Neural progenitor cell (in vitro differentiated cells): Measurements from ENCODE around the gene SMC4. TPM values are rescaled to one million over a fixed set of nuclear protein-coding genes. Genes with fewer than 3 reads are reported as not detected.

ENCODE experiments used
- DNase-seq: peaks from one replicate; pipeline ENCODE4 v3.0.0-alpha.2; 2016; ENCODE audit warnings: low spot score
- H2AFZ ChIP-seq: fragments of 200-600 bp; sonication (generic); replicated peaks from 2 replicates; pipeline ENCODE4 v1.6.1; 2016; ENCODE audit warnings: antibody characterized with exemption
- H3F3A ChIP-seq: fragments of 200-600 bp; sonication (generic); 2 replicates; pipeline ENCODE4 v1.6.1; 2016; ENCODE audit warnings: antibody characterized with exemption, low read depth
- H3K27ac ChIP-seq: fragments of 200-600 bp; sonication (generic); 2 replicates; pipeline ENCODE4 v1.5.1; 2016; ENCODE audit warnings: mild to moderate bottlenecking
- H3K27me3 ChIP-seq: fragments of 200-600 bp; sonication (generic); 2 replicates; pipeline ENCODE4 v1.6.1; 2016; ENCODE audit warnings: mild to moderate bottlenecking, moderate library complexity
- H3K36me3 ChIP-seq: fragments of 200-600 bp; sonication (generic); 2 replicates; pipeline ENCODE4 v1.5.1; 2016
- H3K4me1 ChIP-seq: fragments of 200-600 bp; sonication (generic); 2 replicates; pipeline ENCODE4 v1.6.1; 2016; ENCODE audit warnings: mixed run types
- H3K4me2 ChIP-seq: fragments of 200-600 bp; sonication (generic); 2 replicates; pipeline ENCODE4 v1.6.1; 2016
- H3K4me3 ChIP-seq: fragments of 200-600 bp; sonication (generic); 2 replicates; pipeline ENCODE4 v1.5.1; 2016
- H3K79me2 ChIP-seq: fragments of 200-600 bp; sonication (generic); 2 replicates; pipeline ENCODE4 v1.6.1; 2016; ENCODE audit warnings: low read depth
- H3K9ac ChIP-seq: fragments of 200-600 bp; sonication (generic); 2 replicates; pipeline ENCODE4 v1.6.1; 2016
- H3K9me3 ChIP-seq: fragments of 200-600 bp; sonication (generic); 2 replicates; pipeline ENCODE4 v1.5.1; 2016; ENCODE audit warnings: low read depth
- H4K20me1 ChIP-seq: fragments of 200-600 bp; sonication (generic); 2 replicates; pipeline ENCODE4 v1.6.1; 2016; ENCODE audit warnings: low read depth
- H3K27ac Mint-ChIP-seq: 3 replicates; pipeline ENCODE4 v1.8.0; 2021; ENCODE audit warnings: mixed read lengths
- H3K27me3 Mint-ChIP-seq: 2 replicates; pipeline ENCODE4 v1.8.0; 2022; ENCODE audit warnings: low read depth, mild to moderate bottlenecking, inconsistent platforms, moderate library complexity, mixed read lengths; ENCODE audit not compliant: insufficient read depth
- H3K36me3 Mint-ChIP-seq: 3 replicates; pipeline ENCODE4 v1.8.0; 2021; ENCODE audit warnings: mixed read lengths
- H3K4me1 Mint-ChIP-seq: 3 replicates; pipeline ENCODE4 v1.8.0; 2021; ENCODE audit warnings: mixed read lengths
- H3K4me3 Mint-ChIP-seq: 3 replicates; pipeline ENCODE4 v1.8.0; 2021; ENCODE audit warnings: mild to moderate bottlenecking, moderate library complexity, mixed read lengths
- H3K9me3 Mint-ChIP-seq: 3 replicates; pipeline ENCODE4 v1.8.0; 2020; ENCODE audit warnings: mixed read lengths
- CTCF ChIP-seq: fragments of 200-600 bp; sonication (generic); IDR thresholded peaks from 2 replicates; pipeline ENCODE4 v1.5.1; 2017; ENCODE audit warnings: antibody characterized with exemption, mild to moderate bottlenecking
- EZH2 ChIP-seq: fragments of 200-600 bp; sonication (generic); IDR thresholded peaks from 2 replicates; pipeline ENCODE4 v1.6.1; 2017; ENCODE audit warnings: antibody characterized with exemption, mild to moderate bottlenecking, moderate library complexity
- EZH2phosphoT487 ChIP-seq: fragments of 200-600 bp; sonication (generic); IDR thresholded peaks from 2 replicates; pipeline ENCODE4 v1.6.1; 2017; ENCODE audit warnings: antibody characterized with exemption
- total RNA-seq: library from RNA; depleted of rRNA; stranded (reverse); fragments of >200 nt; gene quantifications from 2 replicates; pipeline ENCODE4 v1.2.3, GENCODE V29; 2015; ENCODE audit warnings: low replicate concordance

SMC4 gene
- total RNA-seq, 1 donor from 2014 or later = 382 TPM

- H3K4me3 Mint-ChIP-seq = no peak overlapping the region
- Histone ChIP-seq H2AFZ (no peak overlapping the region), H3K9me3 (no peaks in the 10 kb centered on the region), H3K36me3 (peaks cover 12% of the 10 kb centered on the region), H3K4me2 (no peak overlapping the region), H3K4me1 (no peaks in the 10 kb centered on the region), H3K27me3 (no peaks in the 10 kb centered on the region), H3K79me2 (no peaks in the 10 kb centered on the region), H4K20me1 (no peaks in the 10 kb centered on the region), H3K9ac (no peak overlapping the region), H3K4me3 (no peak overlapping the region), H3K27ac (no peak overlapping the region), H3F3A (no peaks in the 10 kb centered on the region)
- H3K27ac Mint-ChIP-seq = no peak overlapping the region
- DNase-seq = no peak
- TF ChIP-seq EZH2 (no peak), CTCF (no peak), EZH2phosphoT487 (no peak)
- H3K9me3 Mint-ChIP-seq = peaks cover 2% of the 10 kb centered on the region
- H3K4me1 Mint-ChIP-seq = no peaks in the 10 kb centered on the region
- no peaks in the 10 kb centered on the region for H3K27me3 Mint-ChIP-seq
- H3K36me3 Mint-ChIP-seq = peaks cover 19% of the 10 kb centered on the region
These were observed 26.7 kb upstream of the SMC4 start for GRCh38 chr3:160372780-160373179.

GRCh38 chr3:160373655-160374054 is 25.8 kb upstream of the SMC4 start:
- Histone ChIP-seq H3K79me2 (no peaks in the 10 kb centered on the region), H3K4me1 (no peaks in the 10 kb centered on the region), H3K27ac (no peak overlapping the region), H3F3A (no peaks in the 10 kb centered on the region), H4K20me1 (no peaks in the 10 kb centered on the region), H3K4me2 (no peak overlapping the region), H3K4me3 (no peak overlapping the region), H3K36me3 (peaks cover 12% of the 10 kb centered on the region), H3K9ac (no peak overlapping the region), H3K27me3 (no peaks in the 10 kb centered on the region), H2AFZ (no peak overlapping the region), H3K9me3 (no peaks in the 10 kb centered on the region)
- TF ChIP-seq EZH2 = no peak
- no peak for TF ChIP-seq EZH2phosphoT487
- no peak for TF ChIP-seq CTCF
- Mint-ChIP-seq H3K27ac (no peak overlapping the region), H3K9me3 (peaks cover 2% of the 10 kb centered on the region), H3K27me3 (no peaks in the 10 kb centered on the region), H3K4me3 (no peak overlapping the region), H3K36me3 (peaks cover 19% of the 10 kb centered on the region), H3K4me1 (no peaks in the 10 kb centered on the region)
- DNase-seq = no peak

GRCh38 chr3:160374472-160374871 is 25.0 kb upstream of the SMC4 start:
- Histone ChIP-seq H3K36me3 (peaks cover 12% of the 10 kb centered on the region), H4K20me1 (no peaks in the 10 kb centered on the region), H3K27ac (no peak overlapping the region), H3K4me3 (no peak overlapping the region), H3K4me1 (no peaks in the 10 kb centered on the region), H3F3A (no peaks in the 10 kb centered on the region), H3K9me3 (no peaks in the 10 kb centered on the region), H2AFZ (no peak overlapping the region), H3K79me2 (no peaks in the 10 kb centered on the region), H3K4me2 (no peak overlapping the region), H3K27me3 (no peaks in the 10 kb centered on the region), H3K9ac (no peak overlapping the region)
- DNase-seq = no peak
- Mint-ChIP-seq H3K4me3 (no peak overlapping the region), H3K4me1 (no peaks in the 10 kb centered on the region), H3K27me3 (no peaks in the 10 kb centered on the region), H3K27ac (no peak overlapping the region), H3K9me3 (peaks cover 2% of the 10 kb centered on the region), H3K36me3 (peaks cover 19% of the 10 kb centered on the region)
- TF ChIP-seq EZH2phosphoT487 = no peak
- TF ChIP-seq CTCF = no peak
- TF ChIP-seq EZH2 = no peak

- peaks cover 12% of the 10 kb centered on the region for H3K36me3 ChIP-seq
- H4K20me1 ChIP-seq = no peaks in the 10 kb centered on the region
- no peaks in the 10 kb centered on the region for H3F3A ChIP-seq
- no peak overlapping the region for H2AFZ ChIP-seq
- no peaks in the 10 kb centered on the region for H3K9me3 ChIP-seq
- no peak overlapping the region for H3K4me2 ChIP-seq
- Mint-ChIP-seq H3K9me3 (peaks cover 2% of the 10 kb centered on the region), H3K36me3 (peaks cover 19% of the 10 kb centered on the region), H3K27ac (no peak overlapping the region), H3K4me3 (no peak overlapping the region), H3K27me3 (no peaks in the 10 kb centered on the region), H3K4me1 (no peaks in the 10 kb centered on the region)
- no peaks in the 10 kb centered on the region for H3K27me3 ChIP-seq
- no peaks in the 10 kb centered on the region for H3K4me1 ChIP-seq
- no peak for DNase-seq
- no peaks in the 10 kb centered on the region for H3K79me2 ChIP-seq
- TF ChIP-seq EZH2phosphoT487 (no peak), CTCF (no peak), EZH2 (no peak)
- no peak overlapping the region for H3K27ac ChIP-seq
- no peak overlapping the region for H3K9ac ChIP-seq
- H3K4me3 ChIP-seq = no peak overlapping the region
These were observed 24.5 kb upstream of the SMC4 start for GRCh38 chr3:160374925-160375324.
